Suppressor macrophage treated with lipopolysaccharide for 1 hour (primary cell): ENCODE results near the gene OS9.
"Not testable (repeated sequence)": the region's sequence is repeated elsewhere in the genome, so short reads cannot be mapped to it uniquely, and the experiment has no call there.

Source experiments
- DNase-seq, 3 donors: peaks; one replicate each; pipeline ENCODE4 v3.0.0-alpha.2; 2020 to 2022

OS9 gene

DNA sequence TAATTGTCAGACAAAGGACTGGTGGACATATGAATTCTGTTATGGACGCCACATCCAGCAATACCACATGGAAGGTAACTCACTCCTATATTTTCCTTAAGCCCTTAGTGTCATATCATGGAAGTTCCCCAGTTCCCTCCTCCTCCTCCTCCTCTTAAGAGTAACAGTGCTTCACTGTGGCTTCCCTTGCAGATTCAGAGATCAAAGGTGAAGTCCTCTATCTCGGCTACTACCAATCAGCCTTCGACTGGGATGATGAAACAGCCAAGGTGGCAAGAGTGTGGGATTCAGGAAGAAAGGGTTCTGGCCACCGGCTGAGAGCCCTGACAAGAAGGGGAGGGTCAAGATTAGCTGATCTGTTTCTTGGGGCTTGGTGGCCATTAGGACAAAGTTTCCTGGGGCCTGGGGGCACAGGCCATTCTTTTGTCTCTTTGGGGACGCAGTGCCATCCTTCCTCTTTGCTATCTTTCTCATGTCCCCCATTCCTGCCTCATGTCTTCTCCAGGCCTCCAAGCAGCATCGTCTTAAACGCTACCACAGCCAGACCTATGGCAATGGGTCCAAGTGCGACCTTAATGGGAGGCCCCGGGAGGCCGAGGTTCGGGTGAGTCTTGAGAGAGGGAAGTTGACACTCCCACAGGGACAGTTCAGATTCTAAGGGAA lies 2.0 kb downstream of the OS9 start:
- no peak for DNase-seq

DNA sequence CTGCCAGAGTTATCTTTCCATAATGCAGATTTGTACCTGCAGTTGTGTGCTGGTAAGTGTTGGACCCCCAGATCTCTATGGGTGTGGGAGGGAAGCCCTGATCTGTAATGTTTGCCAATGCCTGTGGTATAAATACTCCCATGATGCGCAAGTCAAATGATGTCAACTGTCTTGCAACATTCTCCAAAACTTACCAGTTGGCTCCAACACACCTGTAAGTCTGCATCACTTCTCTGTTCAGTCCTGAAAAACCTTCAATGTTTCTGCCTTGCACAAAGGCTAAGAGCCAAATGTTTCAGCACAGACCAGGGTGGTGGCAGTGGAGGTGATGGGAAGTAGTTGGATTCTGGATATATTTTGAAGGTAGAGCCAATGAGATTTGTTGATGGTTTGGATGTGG lies 3.1 kb downstream of the OS9 start:
- no peak for DNase-seq

DNA sequence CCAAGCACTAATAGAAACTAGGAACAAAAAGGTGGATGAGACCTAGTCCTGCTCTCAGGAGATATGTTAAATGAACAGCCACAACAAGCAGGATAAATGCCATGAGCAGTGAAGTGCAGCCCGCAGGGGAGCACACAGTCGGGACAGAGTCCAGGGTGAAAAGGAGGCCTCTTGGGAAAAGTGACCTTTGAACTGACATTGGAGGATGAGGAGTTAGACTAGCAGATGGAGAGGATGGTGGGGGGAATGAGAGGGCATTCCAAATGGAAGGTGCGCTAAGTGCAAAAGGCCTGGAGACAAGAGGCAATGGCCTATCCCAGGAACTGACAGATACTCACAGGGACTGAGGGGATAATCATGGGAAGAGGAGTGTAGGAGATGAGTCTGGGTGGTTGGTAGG lies 4.5 kb downstream of the OS9 start:
- DNase-seq = no peak

DNA sequence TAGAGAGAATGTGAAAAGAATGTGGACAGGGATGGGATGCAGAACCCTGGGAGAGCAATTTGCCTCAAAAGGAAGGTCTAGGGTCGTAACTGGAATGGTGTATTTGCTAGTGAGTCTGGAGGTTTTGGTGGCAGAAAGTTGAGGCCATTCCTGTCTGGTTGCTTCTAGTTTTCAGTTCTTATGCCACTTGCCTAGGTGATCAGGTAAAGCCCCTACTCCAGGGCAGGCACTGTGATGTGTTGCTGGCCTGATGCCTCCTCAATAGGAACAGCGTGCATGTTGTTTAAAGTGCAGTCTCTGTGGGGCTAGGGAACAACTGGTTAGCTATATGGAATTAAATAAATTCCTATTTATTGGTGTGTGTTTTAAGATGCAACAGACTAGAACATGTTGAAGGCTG lies 6.4 kb downstream of the OS9 start:
- no peak for DNase-seq

DNA sequence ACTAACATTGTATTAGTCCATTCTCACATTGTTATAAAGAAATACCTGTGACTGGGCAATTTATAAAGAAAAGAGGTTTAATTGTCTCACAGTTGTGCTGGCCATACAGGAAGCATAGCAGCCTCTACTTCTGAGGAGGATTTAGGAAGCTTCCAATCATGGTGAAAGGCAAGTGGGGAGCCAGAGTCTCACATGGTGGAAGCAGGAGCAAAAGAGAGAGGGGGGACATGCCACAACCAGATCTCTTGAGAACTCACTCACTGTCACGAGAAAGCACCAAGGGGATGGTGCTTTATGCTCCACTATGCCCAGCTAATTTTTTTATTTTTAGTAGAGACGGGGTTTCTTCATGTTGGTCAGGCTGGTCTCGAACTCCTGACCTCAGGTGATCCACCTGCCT lies 13.3 kb downstream of the OS9 start:
- no peak for DNase-seq

DNA sequence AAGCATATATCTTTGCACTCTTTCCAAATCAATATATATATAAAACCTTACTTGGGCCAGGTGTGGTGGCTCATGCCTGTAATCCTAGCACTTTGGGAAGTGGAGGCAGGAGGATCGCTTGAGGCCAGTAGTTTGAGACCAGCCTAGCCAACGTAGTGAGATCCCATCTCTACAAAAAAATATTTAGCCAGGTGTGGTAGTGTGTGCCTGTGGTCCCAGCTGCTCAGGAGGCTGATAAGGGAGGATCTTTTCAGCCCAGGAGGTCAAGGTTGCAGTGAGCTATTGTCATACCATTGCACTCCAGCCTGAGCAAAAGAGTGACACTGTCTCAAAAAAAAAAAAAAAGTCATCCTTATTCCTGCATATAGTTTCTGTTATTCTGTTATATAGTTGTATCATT lies 14.4 kb downstream of the OS9 start:
- DNase-seq = no peak

DNA sequence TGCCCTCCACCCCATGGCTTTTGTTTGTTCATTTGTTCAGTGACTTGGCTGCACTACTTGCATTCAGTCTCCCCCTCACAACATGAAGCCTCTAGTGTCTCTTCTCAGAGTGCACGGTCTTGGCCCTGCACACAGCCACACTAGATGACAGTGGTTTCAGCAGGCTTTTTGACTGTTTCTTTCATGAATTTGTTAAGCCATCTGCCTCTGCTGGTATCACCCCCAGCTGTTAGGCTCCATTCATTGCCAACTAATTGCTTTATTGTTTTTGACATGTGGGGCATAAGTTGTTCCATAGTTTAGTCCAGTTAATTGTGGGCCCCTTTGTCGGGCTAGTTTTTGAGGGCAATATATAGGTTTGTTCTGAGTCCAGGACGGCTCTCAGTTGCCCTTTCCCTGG lies 18.8 kb downstream of the OS9 start:
- no peak for DNase-seq

DNA sequence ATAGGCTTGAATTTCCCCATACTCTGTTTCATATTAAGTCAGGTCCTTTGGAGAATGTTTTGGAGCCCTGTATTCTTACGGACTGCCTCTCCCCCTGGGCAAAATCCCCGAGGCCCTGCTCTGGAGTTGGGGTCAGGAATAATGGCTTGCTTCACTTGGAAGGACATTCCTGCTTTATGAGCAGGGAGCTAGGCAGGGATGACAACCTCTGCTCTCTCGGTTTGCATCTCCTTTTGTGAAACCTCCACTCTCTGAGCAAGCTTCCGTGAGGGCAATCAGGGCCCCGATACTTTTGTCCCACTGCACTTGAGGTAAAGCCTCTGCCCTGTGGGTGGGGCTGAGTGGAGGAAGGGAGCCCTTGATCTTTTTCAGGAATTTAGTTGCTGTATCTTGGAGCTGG lies 19.3 kb downstream of the OS9 start:
- no peak for DNase-seq

DNA sequence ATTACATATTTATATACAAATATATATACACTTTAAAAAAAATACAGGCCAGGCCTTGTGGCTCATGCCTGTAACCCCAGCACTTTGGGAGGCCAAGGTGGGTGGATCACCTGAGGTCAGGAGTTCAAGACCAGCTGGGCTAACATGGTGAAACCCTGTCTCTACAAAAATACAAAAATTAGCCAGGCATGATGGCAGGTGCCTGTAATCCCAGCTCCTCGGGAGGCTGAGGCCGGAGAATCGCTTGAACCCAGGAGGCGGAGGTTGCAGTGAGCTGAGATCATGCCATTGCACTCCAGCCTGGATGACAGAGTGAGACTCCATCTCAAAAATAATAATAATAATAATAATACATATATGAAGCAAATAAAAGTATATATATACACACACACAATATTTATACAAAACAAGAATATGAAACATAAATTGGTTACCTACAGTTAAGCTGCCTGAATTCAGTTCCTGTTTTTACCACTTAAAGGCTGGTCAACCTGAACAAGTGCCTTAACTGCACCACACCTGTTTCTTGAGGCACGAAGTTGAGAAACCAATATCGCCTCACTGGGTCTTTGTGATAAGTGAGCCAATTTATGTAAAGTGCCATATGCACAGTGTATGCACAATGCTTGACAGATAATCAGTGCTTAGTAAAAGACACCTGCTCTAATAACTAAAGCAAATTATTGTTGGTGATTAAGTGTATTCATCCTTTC lies 21.3 kb downstream of the OS9 start:
- not testable (repeated sequence) for DNase-seq

DNA sequence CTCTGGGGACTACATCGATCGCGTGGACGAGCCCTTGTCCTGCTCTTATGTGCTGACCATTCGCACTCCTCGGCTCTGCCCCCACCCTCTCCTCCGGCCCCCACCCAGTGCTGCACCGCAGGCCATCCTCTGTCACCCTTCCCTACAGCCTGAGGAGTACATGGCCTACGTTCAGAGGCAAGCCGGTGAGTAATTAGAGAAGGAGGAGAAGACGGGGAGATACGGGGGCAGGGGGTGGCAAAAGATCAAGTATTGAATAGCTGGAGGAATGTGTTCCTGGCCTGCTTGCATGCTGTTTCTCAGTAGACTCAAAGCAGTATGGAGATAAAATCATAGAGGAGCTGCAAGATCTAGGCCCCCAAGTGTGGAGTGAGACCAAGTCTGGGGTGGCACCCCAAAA lies 21.9 kb downstream of the OS9 start:
- DNase-seq = no peak

DNA sequence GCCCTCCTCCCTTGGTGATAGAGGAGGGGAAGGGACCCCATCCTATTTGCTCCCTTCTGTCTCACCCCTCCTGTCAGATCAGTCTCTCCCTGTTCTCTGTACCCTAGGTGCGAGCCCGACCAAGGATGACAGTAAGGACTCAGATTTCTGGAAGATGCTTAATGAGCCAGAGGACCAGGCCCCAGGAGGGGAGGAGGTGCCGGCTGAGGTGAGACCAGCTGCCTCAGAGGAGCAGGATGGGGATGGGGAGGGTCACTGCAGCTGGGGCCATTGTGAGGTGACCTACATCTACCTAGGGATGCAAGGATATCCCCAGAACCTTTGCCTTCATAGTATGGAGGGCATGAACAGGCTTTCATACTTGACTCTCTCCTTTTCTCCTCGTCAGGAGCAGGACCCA lies 22.4 kb downstream of the OS9 start:
- no peak for DNase-seq

DNA sequence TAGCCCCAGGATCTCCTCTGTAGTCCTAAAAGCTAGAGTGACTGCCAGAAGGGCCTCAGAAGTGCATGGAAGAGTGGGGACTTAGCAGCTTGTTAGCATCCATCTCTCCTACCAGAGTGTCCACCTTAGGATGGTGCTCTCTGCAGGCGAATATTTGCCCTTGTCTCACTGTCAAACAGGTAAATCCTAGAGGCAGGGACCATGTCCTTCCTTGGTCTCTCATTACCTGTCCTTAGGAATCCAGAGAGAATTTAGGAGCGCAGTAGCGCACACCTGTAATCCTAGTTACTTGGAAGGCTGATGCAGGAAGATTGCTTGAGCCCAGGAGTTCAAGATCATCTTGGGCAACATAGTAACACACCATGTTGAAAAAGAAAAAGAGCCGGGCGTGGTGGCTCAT lies 23.2 kb downstream of the OS9 start:
- DNase-seq = no peak

DNA sequence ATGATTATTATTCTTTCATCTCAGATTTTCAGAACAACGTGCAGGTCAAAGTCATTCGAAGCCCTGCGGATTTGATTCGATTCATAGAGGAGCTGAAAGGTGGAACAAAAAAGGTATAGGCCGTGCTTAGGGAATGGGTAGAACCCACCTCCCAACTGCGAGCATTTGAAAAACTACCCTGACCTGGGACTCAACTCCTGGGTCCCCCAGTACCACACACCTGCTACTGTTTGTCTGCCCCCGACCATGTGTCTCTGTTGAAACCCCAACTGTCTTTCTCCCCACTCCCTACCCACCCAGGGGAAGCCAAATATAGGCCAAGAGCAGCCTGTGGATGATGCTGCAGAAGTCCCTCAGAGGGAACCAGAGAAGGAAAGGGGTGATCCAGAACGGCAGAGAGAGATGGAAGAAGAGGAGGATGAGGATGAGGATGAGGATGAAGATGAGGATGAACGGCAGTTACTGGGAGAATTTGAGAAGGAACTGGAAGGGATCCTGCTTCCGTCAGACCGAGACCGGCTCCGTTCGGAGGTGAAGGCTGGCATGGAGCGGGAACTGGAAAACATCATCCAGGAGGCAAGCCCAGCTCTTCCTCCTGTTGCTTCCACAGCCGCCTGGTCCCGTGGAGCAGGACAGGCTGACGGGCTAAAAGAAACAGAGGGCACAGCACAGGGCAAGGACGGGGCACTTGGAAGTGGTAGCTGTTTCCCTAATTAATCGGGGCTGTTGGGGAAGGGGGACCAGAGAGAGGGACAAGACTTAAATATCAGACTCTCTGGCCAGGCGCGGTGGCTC lies 24.1 kb downstream of the OS9 start:
- no peak for DNase-seq

DNA sequence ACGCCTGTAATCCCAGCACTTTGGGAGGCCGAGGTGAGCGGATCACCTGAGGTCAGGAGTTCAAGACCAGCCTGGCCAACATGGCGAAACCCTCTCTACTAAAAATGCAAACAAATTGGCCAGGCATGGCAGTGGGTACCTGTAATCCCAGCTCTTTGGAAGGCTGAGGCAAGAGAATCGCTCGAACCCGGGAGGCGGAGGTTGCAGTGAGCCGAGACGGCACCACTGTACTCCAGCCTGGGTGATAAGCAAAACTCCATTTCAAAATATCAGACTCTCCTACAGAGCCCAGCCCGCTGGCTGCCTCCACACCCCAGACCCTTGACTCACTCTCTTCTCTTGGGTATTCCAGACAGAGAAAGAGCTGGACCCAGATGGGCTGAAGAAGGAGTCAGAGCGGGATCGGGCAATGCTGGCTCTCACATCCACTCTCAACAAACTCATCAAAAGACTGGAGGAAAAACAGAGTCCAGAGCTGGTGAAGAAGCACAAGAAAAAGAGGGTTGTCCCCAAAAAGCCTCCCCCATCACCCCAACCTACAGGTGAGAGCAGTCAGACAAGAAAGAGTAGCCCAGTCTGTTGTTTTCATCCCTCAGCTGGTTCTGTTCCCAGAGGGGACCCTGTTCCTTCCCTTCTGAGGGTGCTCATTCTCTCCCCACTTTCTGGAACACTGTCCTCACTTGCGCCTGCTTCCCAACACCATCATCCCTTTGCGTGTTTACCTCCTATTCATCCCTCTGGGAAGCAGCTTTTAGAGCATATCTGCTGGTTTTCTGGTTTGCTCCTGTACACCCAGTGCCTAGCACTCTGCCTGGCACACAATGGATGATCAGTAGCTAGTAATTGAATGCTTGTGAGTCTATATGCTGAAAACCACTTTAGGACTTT lies 25.0 kb downstream of the OS9 start:
- DNase-seq = no peak

DNA sequence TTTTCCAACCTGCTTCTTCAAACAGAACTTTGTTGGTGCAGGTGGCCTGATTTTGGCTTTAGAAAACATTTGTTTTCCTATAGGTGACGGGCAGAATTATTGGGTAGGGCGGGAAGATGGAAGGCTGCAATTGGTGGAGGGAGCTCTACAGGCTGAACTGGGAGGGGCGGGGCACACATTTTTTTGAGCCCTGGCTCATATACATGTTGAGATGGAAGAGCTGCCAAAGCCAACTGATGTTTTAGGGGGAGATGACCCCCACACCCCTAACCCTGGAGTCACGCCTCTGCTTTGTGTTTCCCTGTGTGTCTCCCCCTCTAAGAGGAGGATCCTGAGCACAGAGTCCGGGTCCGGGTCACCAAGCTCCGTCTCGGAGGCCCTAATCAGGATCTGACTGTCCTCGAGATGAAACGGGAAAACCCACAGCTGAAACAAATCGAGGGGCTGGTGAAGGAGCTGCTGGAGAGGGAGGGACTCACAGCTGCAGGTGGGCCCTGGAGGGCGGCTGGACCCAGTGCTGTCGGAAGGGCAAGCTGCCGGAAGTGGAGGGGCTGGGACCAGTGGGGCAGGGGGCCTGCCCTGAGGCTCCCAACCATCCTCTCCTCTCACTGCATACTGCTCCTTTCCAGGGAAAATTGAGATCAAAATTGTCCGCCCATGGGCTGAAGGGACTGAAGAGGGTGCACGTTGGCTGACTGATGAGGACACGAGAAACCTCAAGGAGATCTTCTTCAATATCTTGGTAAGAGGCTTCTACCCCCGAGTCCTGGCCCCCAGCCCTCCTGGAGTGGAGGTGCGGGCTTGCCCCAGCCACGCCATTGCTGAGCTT lies 26.1 kb downstream of the OS9 start:
- DNase-seq = no peak

DNA sequence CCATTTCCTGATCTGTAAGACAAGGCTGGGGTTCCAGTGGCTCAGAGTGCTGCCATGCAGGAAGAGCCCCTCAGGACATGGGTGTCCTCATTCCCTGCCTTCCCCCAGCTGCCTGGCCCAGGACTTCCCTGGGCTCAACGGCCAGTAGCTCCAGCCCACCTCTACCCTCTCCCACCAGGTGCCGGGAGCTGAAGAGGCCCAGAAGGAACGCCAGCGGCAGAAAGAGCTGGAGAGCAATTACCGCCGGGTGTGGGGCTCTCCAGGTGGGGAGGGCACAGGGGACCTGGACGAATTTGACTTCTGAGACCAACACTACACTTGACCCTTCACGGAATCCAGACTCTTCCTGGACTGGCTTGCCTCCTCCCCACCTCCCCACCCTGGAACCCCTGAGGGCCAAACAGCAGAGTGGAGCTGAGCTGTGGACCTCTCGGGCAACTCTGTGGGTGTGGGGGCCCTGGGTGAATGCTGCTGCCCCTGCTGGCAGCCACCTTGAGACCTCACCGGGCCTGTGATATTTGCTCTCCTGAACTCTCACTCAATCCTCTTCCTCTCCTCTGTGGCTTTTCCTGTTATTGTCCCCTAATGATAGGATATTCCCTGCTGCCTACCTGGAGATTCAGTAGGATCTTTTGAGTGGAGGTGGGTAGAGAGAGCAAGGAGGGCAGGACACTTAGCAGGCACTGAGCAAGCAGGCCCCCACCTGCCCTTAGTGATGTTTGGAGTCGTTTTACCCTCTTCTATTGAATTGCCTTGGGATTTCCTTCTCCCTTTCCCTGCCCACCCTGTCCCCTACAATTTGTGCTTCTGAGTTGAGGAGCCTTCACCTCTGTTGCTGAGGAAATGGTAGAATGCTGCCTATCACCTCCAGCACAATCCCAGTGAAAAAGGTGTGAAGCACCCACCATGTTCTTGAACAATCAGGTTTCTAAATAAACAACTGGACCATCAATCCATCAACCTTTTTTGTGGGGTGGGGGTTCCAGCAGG lies 27.0 kb downstream of the OS9 start:
- DNase-seq = no peak

DNA sequence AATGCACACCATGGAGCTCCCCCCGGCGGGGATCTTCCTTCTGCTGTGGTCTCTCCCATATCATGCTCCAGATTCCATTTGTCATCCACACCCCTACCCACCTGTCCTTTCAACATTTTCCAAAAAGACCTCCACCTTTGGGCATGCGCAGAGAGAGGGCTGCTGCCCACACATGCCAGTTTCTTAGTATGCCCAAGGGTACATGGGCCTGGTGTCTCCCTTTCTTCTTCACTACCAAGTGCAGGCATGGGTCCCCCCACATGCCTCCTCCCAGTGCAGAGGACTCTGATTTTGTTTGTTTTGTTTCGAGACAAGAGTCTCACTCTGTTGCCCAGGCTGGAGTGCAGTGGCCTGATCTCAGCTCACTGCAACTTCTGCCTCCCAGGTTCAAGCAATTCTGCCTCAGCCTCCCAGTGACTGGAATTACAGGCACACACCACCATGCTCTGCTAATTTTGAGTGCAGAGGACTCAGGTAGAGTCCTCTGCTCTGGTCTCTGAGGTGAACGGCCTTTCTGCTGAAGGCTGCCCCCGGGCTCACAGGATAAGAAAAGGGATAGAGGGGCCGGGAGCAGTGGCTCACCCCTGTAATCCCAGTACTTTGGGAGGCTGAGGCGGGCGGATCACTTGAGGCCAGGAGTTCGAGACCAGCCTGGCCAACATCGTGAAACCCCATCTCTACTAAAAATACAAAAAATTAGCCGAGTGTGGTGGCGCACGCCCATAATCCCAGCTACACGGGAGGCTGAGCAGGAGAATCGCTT lies 28.1 kb downstream of the OS9 start:
- DNase-seq = not testable (repeated sequence)

DNA sequence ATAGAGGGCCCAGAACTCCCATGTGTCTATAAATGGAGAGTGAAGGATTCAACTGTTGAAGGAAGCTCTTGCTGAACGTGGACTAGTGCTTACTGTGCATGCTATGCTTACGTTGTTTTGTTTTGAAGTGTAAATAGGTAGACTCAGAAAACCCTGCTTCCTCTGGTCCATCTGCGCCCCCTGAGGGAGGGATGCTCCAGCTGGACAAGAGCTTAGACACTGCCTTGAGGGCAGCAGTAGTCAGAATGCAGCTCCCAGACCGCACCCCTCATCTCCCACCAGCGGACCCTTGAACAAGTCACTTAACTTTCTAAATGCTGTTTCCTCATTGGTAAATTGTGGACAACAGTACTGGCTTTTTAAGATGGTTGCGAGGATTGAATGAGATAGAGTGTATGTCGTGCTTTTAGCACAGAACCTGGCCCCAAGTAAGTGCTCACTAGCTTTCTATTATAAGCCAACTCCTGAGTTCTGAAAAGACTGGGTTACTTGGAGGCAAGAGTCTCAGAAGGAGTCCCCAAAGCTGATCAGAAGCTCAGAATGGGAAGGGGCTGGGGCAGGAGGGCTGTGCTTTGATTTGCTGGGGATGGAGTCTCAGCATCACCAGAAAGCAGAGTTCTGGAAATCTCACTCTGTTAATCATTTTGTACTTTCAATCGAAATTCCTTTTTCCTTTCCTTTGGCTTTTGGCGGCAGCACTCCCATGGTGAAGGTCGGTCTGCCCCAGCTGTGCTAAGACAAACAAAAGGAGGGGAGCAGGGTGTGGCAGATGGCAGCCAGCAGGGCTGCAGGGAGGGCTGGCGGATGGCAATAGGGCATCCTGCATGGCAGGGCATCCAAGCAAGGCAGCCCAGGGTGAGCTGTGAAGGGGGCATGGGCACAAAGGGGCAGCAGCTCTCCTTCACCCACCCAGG lies 29.0 kb downstream of the OS9 start:
- no peak for DNase-seq

DNA sequence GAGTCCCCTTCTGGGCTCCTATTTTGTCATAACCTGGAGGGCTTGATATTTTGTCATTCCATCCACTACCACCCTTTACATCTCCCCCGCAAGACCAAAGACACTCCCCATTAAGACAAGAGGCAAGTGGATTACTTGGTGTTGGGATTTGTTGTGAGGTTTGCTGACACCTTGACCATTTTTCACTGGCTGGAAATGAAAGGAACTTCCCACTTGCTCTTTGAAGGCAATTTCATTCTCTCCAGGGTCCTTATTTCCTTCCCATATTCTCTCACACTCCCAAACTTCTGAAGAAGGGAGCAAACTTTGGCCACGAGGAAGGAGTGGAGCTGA lies 29.7 kb downstream of the OS9 start:
- DNase-seq = no peak
